ENCODE results near the gene ALDH1B1. TPM values are rescaled to one million over a fixed set of nuclear protein-coding genes. Genes with fewer than 3 reads are reported as not detected.
"Not testable (repeated sequence)": the region's sequence is repeated elsewhere in the genome, so short reads cannot be mapped to it uniquely, and the experiment has no call there.

The ALDH1B1 gene
- total RNA-seq, 1 donor from 2014 or later = 21.0 TPM

DNA sequence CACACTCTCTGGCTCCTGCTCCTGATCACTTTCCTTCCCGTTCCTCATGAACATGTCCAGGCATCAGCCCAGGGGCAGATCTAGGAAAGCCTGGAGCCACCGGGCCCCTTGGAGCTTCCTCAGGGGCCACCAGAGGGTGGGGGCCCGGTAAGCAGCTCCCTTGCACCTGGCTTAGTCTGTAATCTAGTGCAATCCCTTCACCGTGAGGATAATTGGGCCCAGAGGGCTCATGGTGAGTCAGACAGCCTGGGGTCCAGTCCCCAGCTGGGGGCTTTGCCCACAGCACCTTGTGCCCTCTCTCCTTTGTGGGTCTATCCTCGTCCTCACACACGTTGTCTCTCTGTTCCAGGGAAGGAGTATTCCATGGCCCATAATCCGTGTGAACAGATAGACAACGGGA is 10.4 kb upstream of the ALDH1B1 start:
- intact Hi-C loops (cut with DNase I) = no loop called here
- DNase-seq (ENCODE audit: low spot score) = no peak

DNA sequence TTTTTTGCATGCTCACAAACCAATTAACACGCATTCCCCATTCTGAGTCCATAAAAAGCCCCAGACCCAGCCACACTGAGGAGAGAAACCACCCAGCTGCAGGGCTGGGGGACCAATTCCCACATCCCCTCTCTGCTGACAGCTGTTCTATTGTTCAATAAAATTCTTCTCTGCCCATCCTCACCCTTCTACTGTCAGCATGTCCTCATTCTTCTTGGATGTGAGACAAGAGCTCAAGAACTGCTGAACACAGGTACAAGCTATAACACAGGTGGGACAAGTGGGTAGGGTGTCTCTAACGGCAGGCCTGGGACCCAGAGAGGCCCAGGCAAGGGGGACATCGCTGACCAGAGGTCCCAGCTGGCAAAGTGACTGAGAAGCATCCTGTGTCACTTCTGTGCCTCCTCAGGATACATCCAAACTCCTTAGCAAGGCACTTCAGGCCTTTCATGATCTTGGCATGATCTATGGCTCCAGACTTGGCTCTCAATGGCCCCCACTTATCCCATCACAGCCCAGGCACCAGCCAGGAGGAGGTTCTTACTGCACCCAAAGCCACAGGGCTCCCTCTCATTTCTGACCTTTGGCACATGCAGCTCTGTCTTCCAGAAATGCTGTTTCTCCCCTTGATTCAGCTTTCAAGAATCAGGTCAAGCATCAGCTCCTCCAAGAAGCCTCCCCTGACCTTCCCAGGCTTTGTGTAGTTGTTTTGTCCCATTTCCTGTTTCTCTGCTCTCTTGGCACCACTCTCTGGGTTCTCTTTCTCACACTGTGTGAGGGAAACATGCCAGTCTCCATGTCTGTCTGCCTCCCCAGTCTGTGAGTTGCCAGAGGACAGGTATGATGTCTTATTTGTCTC is 7.3 kb upstream of the ALDH1B1 start:
- DNase-seq (ENCODE audit: low spot score) = peak; percentile 73
- intact Hi-C loops (cut with DNase I) = no loop called here

DNA sequence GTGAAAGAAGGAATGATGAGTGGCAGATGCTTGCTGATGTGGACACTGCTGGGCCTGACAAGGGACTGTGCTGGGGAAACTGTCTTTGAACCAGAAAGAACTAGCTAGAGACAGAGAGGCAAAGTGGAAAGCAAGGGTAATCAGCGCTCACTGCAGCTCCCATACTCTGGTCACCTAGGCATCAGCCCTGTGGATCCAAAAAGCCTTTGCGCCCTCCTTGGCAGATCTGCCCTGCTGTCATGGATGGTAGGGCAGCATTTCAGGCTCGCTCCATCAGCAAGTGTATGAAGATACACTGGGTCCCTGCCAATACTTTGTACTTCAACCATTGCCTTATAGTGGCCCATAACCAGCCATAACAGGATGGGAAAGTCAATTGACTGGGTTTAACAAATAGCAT is 6.6 kb upstream of the ALDH1B1 start:
- peak; percentile 59 for DNase-seq (ENCODE audit: low spot score)
- intact Hi-C loops (cut with DNase I) = no loop called here

DNA sequence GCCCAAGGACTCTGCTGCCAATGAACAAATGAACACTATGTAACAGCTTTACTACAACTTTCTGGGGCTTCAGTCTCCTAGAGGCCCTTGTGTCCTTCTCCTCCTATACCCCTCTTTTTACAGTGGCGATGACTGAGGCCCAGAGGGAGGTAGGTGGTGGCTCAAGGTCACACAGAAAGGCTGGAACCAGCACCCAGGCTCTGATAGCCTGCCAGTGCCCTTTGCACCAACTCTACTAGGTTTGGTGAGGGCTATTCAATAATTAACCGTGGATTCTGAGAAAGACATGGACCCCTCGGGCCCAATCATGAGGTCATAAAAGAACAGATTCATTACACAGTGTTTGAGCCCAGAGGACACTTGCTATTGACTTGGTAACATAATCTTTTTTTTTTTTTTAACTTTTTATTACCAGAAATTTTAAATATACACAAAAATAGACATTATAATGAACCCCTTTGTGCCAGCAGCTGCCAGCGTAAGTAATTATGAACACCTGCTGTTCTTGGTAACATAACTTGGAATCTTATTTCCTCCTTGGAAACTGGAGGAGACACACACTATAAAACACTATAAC is 6.1 kb upstream of the ALDH1B1 start:
- no peak for DNase-seq (ENCODE audit: low spot score)
- intact Hi-C loops (cut with DNase I) = no loop called here

DNA sequence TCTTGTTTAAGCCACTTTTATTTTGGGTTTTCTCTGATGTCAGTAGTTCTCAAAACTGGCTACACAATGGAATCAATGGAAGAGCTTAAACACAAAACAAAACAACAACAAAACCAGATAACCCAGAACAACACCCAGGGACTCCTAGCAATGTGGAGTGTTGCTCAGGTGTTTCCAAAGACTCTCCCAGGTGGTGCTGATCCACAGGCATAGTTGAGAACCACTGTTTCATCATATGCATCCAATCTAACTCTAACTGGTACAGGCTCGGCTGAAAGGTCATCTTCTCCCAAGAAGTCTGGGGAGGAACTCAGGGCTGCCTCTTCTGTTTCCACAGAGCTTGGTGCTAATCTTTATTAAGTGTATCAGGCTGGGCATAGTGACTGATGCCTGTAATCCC is 5.4 kb upstream of the ALDH1B1 start:
- intact Hi-C loops (cut with DNase I) = no loop called here

DNA sequence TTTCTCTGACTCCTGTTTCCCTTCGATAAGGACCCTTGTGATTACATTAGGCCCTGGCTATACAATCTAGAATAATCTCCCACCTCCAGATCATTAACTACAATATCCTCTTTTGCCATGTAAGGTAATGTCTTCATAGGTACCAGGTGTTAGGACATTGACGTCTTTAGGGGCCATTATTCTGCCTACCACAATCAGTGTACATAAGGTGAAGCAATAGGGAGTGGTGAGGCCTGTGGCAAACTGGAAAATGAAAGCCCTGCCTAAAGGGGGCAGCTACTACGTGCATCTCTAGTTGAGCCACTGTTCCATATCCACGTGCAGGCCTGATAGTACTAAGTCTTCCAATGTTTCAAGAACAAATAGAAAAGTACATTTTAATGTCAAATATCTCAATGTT is 4.8 kb upstream of the ALDH1B1 start:
- intact Hi-C loops (cut with DNase I) = no loop called here
- peak; percentile 43 for DNase-seq (ENCODE audit: low spot score)

More for the DNA sequence above, 5.4 kb upstream of the ALDH1B1 start:
- DNase-seq (ENCODE audit: low spot score) = no peak

DNA sequence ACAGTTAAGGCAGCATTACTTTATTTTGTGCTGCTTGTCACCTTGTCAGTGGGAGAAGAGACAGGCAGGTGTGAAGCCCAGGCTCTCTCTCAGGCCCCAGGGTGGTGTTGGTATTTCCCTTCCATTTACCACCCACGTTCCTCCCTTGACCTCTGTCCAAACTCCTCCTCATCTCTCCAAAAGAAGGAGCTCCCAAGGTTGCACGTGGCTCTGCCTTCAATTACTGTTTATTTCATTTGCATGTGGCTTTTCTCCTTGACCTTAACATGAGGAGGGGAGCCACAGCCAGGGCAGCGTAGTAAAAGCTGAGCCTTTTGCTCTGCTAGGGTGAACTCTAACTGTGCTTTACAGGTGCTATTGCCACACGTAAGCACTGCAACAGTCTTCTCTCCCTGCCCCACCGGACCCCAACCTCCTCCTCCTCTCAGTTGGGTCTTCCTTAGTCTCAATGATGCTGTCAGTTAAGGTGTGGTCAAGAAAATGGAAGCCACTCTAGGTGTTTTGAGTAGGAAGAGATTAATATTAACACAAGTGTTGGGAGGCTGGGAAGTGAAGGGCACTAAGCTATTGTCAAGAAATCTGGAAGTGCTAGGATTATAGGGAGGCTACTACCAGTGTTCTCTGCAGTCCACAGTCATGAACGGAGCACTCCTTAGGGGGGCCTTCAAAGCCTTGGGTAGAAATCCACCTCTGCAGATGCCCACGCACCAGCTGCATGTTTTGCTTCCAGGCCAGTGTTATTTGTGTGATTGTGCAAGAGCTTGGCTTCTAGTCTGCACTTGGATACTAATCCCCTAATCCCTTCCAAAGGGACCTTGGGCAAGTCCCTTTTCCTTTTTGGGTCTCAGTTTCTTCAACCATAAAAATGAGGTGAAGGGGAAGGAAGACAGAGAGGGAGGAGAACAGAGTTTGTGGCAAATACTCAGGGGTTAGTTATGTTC is 3.9 kb upstream of the ALDH1B1 start:
- DNase-seq (ENCODE audit: low spot score) = peak; percentile 57
- intact Hi-C loops (cut with DNase I) = no loop called here

DNA sequence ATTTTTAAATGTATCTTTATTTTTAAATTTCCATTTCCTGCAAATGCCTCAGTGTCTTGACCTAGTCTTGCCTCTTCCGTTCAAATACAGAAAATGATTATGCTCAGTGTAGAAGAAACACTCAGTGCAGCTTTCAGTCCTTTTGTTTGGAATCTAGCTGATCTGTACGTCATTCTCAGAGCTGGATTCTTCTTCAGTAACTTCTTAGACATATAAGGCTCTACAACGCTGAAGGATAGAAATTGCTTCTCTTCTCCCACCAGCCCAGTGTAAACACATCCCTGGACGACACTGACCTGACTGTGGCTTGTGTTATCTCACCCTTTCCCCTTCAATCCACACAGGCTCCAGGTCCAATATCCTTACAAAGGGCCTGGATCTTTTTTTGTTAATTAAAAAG is 3.2 kb upstream of the ALDH1B1 start:
- DNase-seq (ENCODE audit: low spot score) = no peak
- intact Hi-C loops (cut with DNase I) = no loop called here

DNA sequence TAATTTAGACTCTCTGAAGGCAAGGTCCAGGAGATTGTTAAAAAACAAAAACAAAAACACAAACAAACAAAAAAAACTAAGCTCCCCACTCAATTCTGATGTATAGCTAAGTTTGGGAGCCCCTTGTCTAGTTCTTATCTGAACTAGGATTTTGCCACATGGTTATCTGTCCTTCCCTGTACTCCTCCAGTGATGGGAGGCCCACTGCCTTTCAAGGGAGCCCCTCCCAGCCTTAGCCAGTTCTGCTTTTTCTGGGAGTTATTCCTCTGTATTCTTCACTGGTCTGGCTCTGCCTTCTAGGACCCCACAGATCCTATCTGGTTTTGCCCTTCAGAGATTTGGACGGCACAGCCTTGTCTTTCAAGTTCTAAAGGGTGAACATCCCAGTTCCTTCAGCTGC is 2.1 kb upstream of the ALDH1B1 start:
- intact Hi-C loops (cut with DNase I) = no loop called here
- no peak for DNase-seq (ENCODE audit: low spot score)

DNA sequence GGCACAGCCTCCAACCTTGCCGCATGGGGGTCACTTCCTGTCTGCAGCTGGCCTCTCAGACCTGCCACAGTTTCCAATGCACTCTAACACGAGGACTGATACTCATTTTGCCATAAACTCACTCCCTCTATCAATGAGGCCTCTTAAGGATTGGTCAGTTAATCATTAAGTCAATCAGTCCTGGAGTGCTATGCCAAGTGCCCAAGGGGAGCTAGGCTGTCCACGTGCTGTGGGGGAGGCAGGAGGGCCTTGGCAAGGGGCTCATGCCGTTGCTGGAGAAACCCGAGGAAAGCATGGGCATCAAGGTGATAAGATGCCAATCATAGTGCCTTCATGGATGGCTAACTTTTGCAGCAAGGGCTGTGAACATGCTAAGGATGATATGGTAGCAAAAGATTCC is 1.7 kb upstream of the ALDH1B1 start:
- intact Hi-C loops (cut with DNase I) = no loop called here
- peak; percentile 35 for DNase-seq (ENCODE audit: low spot score)

DNA sequence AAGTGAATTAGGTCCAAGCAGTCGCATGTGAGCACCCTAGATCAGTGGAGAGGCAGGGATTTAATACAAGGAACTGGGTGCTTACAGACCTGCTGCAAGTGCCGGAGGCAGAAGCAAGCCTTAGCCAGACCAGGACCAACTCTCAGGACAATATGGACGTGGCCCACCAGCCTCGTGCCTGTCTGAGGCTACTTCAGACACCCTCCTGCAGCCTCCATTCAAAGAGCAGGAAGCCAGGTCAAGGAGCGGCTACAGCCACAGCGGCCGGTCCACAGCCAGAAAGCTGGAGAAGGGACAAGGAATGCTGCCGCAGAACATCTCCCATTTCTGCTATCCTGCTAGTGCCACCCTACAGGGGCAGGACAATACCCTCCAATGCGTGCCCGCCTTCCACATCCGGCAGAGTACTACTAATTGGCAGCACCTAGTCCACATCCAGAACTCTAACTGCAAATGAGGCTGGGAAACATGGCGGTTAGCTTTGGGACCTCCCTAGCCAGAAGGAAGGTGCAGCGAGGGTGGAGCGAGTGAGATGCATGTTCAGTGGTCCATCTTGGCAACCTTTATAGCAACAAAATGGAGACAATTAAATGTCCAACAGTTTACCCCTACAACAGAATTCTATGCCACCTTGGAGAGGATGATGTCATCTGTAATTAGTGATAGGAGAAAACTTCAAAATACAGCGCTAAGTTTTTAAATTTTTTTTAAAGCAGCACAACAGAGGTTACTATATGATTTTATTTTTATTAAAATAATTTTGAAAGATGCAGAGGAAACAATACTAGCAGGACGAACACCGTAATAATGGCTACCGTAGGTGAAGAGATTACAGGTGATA is 1.0 kb upstream of the ALDH1B1 start:
- DNase-seq (ENCODE audit: low spot score) = no peak
- intact Hi-C loops (cut with DNase I) = no loop called here

DNA sequence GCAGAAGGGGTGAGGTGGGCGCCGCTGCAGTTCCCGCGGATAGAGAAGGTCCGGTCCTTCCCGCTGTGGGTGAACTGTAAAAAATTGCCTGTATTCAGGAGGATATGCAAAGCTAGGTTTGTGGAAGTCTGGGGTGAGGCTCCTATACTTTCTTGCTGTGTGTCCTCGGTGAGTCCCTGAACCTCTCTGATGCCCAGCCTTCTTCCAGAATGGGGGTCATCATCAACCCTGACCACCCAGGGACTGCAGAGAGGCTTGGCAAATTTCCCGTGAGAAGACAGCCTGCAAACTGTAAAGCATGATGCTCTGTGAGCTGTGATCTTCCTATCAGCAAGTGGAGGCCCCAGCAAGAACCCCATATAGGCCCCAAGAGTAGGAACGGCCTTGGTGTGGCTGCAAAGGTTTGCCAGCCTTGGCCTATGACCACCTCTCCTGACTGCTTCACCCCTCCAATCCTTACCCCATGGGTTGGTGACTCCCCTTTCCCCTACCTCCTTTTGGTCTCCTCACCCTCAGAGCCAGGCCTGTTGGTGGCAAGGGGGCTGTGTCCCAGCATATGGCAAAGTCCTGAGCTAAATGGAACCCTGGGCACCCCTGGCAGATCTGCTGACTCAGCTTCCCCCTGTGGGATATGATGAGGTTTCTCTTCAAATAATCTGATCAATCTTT is 760 bp downstream of the ALDH1B1 start:
- intact Hi-C loops (cut with DNase I) = no loop called here
- no peak for DNase-seq (ENCODE audit: low spot score)

DNA sequence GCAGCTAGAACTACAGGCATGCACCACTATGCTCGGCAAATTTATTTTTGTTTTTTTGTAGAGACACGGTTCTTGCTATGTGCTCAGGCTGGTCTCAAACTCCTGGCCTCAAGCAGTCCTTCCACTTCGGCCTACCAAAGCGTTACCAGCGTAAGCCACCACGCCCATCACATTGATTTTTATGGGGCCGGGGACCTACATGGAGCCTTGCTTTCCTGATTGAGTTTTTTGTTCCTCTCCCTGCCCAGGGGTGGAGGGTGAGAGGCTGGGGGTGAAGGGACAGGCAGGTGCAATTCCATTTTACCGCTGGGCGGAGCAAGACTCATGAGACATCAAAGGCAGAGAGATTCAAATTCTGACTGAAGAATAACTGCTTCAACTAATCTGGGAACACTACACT is 1.9 kb downstream of the ALDH1B1 start:
- DNase-seq (ENCODE audit: low spot score) = no peak
- intact Hi-C loops (cut with DNase I) = no loop called here

DNA sequence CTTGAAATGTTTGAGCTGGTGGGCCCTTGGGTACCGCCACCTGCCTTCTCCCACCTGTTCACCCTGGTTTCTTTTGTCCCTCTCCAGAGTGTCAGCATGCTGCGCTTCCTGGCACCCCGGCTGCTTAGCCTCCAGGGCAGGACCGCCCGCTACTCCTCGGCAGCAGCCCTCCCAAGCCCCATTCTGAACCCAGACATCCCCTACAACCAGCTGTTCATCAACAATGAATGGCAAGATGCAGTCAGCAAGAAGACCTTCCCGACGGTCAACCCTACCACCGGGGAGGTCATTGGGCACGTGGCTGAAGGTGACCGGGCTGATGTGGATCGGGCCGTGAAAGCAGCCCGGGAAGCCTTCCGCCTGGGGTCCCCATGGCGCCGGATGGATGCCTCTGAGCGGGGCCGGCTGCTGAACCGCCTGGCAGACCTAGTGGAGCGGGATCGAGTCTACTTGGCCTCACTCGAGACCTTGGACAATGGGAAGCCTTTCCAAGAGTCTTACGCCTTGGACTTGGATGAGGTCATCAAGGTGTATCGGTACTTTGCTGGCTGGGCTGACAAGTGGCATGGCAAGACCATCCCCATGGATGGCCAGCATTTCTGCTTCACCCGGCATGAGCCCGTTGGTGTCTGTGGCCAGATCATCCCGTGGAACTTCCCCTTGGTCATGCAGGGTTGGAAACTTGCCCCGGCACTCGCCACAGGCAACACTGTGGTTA is 3.3 kb downstream of the ALDH1B1 start:
- intact Hi-C loops (cut with DNase I) = no loop called here

DNA sequence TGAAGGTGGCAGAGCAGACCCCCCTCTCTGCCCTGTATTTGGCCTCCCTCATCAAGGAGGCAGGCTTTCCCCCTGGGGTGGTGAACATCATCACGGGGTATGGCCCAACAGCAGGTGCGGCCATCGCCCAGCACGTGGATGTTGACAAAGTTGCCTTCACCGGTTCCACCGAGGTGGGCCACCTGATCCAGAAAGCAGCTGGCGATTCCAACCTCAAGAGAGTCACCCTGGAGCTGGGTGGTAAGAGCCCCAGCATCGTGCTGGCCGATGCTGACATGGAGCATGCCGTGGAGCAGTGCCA is 3.8 kb downstream of the ALDH1B1 start:
- DNase-seq (ENCODE audit: low spot score) = no peak
- intact Hi-C loops (cut with DNase I) = no loop called here

More for the DNA sequence above, 3.3 kb downstream of the ALDH1B1 start:
- no peak for DNase-seq (ENCODE audit: low spot score)

DNA sequence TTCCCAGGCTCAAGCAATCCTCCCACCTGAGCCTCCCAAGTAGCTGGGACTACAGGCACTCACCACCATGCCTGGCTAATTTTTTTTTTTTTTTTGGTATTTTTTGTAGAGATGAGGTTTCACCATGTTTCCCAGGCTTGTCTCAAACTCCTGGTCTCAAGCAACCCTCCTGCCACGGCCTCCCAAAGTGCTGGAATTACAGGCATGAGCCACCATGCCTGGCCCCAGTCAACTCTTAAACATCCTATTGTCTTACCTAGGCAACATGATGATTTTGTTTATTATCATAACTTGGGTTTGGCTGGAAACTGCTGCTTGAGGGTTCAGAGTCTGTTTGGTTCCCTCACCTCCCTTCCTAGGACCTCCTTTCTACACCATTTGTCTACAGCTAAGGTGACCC is 6.7 kb downstream of the ALDH1B1 start:
- intact Hi-C loops (cut with DNase I); DNase-seq (ENCODE audit: low spot score): not testable (repeated sequence)

DNA sequence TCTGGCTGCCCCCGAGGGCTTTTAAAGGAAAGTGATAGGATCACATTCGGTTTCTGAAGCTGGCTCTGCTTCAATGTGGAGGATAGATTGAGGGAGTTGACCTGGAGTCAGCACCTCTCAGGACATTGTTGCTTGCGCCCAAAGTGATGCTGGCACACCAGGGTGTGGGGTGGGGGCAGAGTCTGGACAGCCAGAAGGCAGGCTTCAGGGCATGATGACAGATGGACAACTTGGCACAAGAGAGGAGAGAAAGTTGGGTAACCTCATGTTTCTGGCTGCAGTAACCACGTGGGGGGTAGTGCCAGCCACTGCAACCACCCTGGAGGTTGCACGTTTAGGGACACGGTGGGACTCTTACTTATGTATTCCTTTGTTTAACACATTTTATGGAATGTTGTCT is 9.5 kb downstream of the ALDH1B1 start:
- DNase-seq (ENCODE audit: low spot score) = no peak
- intact Hi-C loops (cut with DNase I) = loop anchor here (5.0 kb wide), 1 partner anchor 655 kb away; no protein-coding TSS in a partner anchor

DNA sequence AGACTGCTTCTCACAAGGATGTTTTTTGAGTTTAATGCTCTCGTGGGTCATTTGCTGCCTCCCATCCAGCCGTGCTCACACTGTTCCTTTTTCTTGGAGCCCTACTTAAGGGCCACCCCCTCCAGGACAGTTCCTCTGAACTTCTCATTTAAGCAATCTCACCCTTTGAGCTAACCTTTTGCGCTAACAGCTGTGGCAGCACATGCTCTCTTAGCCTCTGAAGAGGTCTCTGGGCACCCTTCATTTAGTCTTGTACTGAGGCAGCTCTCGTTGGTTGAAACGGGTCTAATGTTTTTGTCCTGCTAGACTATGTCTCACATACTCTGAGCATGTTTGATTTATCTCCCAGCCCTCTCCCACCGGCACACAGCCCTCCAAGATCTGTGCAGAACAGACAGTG is 11.8 kb downstream of the ALDH1B1 start:
- DNase-seq (ENCODE audit: low spot score) = no peak
- intact Hi-C loops (cut with DNase I) = loop anchor here (5.0 kb wide), 1 partner anchor 657 kb away; no protein-coding TSS in a partner anchor

All from cardiac septum (tissue), 1 donor.